Measurements from ENCODE around the gene GAREM1.
"Not testable (repeated sequence)": the region's sequence is repeated elsewhere in the genome, so short reads cannot be mapped to it uniquely, and the experiment has no call there.

Gene GAREM1

DNA sequence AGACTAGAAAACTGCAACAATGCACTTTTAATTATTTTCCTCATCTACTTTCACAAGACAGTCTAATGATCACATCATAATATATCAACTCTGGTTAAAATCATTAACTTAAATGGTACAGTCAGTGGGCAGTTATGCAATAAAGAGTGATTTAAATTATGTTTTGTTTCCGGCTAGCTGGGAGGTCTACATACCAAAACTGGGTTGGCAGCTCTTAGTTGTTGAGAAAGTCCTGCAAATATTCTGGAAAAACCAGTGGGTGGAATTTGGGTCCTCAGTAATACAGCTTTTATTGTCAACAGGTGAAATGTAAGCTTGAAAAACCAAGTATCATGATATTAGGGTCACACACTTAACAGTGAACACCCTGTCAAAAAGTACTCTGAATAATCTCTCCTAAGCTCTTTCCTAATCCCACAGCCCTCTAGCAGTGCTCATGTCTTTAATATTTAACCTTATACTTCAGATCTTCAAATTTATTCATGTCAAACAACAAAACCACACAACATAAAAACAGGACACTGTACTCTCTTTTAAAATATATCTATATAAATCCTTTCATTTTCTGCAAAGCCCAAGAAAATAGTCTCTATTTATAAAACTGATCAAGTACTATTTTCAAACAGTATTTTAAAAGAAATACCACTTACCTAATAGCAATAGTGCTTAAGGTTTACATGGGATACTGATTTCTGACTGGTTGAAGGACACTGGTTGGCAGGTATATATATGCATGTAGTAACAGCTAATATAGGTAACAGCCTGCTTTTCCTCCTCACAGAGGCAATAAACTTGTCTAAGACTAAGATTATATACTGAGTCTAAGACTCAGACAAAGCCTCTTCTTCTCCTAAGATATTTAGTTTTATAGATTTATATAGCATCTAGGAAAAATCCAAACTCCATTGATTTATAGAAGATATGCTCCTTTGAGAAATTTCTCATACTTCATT, 103.8 kb downstream of the GAREM1 start:
- DNase-seq = no peak

DNA sequence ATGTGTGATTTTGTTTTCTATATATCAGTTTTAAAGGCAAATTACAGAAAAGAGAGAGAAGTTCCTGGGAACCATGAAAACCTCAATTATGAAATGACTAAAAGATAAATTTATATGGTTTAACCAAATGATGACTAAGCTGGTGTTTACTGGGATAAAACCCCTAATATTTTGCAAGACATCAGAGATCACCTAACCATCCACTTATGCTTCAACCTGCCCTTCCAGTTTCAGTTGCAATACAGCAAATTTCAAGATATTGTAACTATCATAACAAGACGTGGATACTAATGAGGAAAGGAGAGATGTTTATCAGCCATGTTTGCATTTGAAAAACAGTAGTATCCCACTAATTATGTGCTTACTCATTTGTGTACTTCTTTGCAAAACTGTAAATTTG, 108.2 kb downstream of the GAREM1 start:
- no peak for DNase-seq

DNA sequence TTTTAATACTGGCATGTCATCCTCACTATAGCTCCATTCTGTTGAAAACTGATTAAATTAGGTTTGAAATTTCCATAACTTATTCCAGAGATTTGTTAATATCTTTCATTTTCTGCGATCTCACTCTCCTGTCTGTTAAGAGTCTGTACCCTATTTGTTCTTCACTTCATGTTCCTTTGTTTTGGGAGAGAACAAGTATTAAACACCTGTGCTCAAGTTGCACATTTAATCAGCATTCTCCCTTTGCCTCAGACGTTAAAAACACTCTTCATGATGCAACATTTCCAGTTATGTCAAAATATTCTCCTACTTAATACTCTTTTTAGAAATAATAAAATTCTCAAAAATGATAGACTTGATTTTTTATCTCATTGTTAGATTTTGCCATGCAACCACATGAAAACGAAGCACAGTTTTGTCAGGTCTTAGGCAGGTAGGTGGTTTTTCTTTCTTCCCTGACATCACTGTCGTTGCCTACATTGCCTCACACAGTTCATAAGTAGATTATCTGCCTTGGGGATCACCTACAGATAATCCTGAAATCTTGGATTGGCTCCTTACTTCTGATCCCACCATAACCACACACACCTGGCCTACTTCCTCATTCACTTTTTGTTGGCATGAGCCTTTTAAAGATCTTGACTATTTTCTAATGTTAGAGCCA, 109.9 kb downstream of the GAREM1 start:
- DNase-seq = peak; percentile 7

DNA sequence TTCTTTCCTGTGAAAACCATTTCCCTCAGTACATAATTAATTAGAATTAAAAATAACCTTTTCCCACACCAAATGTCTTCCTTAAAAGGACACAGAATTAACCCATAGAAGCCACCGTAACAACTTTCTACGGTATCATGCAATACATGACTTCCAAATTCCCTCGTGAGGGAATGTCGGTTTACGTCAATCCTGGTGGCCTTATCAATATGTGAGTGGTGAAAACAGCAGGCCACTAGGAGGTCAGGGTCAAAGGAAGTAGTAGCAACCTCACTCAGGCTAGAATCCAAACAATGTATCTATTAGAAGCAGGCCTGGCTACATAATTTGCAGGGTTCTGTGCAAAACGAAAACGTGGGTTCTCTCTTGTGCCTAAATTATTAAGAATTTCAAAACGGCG, 112.2 kb downstream of the GAREM1 start:
- DNase-seq = no peak

DNA sequence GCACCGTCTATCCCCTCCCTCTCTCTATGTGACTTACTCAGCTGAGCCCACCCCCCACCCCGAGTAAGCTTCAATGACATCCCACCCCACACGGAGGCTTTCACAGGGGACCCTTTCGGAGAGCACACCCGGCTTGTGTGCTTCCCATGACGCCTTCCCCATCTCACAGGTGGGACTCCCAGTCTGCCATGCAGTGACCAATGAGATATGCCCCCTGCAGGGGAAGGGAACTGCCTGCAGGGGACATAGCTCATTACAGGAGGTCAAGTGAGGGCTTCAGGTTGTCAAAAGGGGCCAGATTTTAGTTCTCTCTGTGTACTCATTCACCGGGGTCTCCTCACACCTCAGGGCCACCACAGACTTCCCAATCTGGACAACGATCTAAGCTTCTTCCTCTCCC, 112.6 kb downstream of the GAREM1 start:
- peak; percentile 4 for DNase-seq

DNA sequence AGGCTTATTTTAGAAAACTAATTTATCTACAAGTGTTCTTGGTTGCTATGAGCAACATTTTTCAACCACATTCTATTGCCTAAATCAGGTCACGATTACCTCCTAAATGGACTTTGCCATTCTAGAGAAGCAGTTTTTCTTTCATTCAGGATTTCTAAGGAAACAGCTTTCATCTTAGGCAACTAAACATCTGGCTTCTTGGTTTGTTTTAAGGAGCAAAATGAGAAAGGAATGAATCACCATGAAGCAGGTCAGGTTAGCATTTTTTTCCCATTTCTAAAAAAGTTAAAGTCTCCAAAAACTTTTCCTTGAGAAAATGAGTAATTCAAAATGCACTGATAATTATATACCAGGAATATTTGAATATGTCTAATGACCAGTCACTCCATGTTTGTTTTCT, 114.8 kb downstream of the GAREM1 start:
- no peak for DNase-seq

DNA sequence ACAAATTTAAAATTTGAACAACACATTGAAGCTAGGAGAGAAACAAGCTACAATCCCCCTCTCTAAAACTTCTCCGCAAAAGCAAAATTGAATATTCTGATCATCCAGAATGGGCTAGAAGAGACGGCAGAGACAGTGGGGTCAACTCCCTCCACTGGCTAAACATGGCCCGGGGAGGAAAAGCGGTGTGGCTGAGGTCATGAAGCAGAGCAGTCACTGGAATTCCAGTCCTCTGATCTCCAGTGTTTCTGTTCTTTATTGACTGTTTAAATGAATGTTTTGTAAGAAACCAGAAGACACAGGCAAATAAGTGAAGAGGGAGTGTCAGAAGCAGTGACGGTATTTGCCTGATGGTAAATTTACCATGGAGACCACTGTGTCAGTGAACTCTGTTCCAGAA, 116.2 kb downstream of the GAREM1 start:
- DNase-seq = no peak

DNA sequence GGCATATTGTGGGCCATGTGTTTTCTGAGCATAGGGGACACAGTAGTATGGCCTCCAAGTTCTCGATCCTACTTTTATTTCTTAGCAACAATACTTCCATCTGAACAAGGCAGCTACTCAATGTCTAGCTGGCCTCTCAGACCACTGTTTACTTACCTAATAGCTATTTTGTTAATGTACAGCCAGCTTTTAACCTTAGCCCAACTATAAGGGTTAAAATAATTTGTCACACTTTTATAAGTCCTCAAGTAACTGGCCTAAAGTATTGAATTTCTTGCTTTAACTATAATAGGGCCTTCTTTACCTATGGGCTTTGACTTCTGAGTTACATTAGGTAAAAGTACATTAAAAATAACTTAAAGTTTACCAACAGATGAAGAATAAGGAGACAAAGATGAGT, 117.4 kb downstream of the GAREM1 start:
- DNase-seq = no peak

DNA sequence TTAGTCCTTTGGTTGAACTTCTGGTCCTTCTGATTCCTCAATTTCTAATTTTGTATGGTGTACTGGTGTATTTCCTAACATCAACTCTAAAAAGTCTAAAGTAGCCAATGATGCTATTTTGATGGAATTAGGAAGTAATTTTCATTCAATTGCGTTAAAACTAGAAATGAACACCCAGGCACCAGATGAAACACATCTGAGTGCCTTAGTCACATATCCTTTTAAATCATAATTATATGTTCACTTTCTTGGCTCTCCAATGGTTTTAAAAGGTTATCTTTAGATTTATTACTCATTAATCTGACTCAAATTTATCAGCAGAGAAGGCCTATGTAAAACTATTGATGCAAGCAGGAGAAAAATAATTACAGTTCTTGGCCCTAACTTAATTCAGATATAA, 119.7 kb downstream of the GAREM1 start:
- no peak for DNase-seq

DNA sequence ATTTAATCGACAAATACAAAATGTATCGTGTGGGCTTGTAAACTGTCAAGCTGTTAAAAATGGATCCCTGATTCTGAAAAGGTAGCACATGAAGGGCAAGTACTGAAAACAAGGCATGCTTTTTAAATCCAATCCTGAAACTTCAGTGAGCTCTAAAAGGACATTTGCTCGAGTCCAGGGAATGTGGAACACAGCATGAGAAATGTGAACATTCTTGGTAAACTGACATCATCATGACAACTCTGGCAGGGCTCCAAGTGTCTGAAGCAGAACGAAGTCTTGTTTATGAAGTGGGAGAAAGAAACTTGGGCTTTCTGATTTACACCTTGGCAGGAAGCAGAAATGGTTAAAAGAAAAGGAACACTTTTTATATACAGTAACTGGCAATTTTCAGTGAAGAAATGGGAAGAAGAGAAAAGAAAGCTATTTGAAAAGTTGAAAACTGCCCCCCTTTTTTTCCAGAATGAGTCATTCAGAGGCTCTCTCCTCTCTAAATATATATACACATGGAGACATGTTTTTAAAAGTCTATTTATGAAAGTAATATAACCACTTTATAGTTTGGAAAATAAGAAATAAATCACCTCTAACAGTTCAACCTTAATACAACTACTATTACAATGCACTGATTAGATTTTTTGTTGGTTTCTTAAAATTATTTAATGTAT, 120.8 kb downstream of the GAREM1 start:
- no peak for DNase-seq

DNA sequence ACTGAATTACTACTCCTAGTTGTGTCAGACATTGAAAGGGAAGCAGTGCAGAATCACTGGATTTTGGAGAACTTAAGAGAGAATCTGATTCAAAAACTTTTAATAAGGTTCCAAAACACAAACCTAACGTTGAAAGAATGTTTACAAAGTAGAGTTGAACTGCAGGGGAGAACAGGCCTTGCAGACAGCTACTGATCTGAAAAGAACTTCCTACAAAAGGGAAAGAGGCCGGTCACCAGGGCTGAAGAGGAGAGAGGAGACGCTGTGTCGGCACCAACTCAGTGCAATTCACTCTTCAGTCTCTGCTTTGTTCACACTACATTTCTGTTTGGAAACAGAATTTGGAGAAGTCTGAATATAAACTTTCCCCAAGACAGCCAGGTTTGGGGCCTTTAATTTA, 124.0 kb downstream of the GAREM1 start:
- DNase-seq = no peak

DNA sequence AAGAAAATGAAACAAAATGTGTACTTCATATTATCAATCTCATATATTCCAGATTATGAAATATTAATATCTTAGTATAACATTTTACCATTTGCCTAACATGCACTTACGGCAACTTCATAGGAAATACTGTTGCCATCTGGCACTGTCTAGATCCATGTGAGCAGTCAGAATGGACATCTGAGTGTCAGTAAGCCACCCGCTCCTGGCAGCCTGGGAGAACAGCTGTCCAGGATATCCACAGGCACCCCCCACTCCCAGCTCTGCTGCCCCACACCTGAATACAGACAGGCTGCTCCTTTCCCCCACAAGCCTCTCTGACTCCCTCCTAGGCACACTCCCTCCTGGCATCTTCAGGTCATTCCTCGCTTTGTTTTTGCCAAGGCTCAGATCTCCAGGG, 127.0 kb downstream of the GAREM1 start:
- DNase-seq = no peak

DNA sequence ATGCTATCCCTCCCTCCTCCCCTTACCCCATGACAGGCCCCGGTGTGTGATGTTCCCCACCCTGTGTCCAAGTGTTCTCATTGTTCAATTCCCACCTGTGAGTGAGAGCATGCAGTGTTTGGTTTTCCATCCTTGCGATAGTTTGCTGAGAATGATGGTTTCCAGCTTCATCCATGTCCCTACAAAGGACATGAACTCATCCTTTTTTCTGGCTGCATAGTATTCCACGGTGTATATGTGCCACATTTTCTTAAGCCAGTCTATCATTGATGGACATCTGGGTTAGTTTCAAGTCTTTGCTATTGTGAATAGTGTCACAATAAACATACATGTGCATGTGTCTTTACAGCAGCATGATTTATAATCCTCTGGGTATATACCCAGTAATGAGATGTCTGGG, 129.6 kb downstream of the GAREM1 start:
- not testable (repeated sequence) for DNase-seq

DNA sequence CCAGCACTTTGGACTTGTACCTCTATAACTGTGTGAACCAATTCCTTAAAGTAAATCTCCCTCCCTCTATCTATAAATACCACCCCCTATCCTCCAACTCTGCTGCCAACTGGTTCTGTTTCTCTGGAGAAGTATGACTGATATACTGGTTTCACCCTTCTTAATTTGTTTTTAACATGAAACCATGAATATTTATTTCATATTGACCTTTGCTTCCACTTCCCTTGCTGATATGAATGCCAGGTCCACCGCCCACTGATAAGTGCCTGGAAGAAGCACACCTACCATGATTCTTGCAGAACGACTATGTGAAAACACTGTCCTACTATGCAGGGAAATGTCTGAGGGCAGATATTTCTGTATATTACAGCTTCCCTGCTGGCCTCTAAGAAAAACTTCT, 131.6 kb downstream of the GAREM1 start:
- DNase-seq = no peak

DNA sequence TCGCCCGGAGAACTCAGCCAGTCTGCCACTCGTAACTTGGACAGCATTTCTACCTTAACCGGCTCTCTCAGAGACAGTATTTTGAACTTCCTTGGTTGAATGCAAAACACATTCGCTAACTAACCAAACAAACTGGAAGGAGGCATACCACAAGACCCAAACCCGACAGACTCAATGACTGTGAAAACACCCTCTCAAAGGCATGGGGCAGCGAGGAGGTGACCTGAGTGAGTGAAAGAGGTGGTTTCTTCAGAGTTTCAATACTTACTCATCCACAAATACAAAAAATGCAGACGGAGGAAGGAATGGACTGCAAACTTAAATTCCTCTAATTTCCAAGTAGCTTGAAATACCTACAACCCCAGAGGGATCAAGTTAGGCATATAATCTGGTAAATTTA, 132.9 kb downstream of the GAREM1 start:
- no peak for DNase-seq

DNA sequence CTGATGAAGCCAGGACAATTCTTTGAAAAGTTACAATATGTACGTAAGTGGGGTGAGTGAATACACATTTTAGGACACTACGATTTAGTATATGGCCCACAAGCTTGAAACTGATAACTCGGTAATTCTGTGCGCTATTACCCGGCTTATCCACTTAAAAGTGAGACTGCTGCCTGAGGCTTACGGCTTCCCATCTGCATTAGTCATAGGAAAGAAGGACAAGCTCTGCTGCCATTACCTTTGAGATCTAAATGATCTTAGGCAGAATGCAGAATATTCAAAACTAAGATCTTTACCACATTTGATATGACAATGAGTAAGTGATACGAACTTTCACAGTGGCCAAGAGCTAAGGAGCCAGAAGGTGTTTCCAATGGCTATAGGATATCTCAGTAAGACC, 133.3 kb downstream of the GAREM1 start:
- no peak for DNase-seq

DNA sequence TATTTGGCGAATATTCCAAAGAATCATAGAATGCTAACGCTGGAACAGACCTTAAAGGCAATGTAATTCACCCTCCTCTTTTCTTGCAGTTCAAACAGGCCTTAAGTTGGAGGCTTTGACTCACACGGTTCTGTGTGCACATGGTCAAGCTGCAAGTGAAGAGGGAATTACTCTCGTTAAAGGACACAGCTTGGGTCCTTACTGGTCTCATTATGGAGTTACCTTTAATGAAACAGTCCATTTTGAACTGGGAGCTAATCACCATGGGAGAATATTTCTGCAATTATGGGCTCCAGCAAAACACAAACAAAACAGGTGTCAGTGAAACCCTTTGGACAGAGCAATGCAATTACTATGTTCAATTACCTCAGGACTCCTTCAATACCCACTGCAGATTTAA, 135.5 kb downstream of the GAREM1 start:
- no peak for DNase-seq

DNA sequence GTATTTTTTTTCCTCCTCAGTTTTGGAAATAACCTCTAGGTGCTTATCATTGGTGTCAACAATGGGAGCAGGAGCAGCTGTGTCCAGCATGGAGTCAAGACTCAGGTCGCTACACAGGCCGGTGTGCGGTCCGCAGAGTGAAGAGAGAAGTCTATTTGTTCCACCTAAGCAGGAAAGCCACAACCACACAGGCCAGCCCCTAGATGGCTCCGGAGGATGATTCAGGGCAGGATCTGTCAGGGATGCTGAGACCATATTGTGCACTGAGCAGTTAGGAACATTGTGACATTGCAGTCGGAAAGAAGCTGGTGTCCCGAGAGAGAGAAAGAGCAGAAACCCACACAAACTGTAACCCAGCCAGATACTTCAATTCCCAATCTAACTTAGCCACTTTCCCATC, 136.9 kb downstream of the GAREM1 start:
- DNase-seq = no peak

DNA sequence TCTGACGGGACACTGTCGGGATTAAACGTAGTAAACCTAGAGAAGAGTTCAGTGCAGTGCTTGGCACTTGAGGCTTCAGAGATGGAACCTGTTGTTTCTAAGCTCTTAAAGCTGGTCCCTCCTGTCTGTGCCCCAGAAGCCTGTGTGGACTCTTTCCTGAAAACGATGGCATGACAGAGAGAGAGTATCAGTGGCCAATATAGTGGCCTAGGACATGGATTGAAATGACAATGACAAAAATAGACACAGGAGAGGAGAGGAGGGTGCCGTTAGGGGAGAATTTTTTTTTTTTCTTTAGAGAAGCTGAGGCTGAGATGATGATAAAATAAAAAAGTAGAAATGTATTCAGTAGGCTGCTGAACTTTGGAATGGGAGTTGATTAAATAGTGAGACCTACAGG, 138.0 kb downstream of the GAREM1 start:
- DNase-seq = no peak

DNA sequence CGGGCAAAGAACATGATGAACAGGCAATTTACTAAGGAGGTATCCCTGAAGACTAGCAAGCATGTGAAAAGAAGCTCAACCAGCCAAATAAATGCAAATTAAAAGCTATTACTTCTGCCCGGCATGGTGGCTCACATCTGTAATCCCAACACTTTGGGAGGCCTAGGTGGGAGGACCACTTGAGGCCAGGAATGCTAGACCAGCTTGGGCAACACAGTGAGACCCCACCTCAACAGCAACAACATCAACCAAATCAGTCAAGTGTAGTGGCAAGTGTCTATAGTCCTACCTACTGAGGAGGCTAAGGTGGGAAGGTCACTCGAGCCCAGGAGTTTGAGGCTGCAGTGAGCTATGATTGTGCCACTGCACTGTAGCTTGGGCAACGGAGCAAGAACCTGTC, 141.7 kb downstream of the GAREM1 start:
- DNase-seq = no peak

DNA sequence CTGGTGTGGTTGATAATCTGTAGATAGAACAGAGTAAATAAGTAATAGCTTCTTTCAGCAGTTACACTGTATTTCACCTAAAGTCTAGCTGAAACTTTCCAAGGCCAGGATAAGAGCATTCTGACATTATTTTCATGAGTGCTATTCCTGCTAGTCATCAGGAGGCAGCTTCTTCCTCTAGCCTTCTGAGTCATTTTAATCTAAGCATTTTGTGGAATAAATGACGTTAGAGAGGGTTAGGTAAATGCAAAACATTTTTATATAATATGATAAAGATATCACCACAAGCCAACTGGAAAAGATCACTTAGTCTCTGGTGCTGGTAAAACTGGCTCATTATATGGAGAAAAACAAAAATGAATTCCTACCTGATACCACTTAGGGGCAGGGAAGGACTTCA, 142.3 kb downstream of the GAREM1 start:
- DNase-seq = no peak

DNA sequence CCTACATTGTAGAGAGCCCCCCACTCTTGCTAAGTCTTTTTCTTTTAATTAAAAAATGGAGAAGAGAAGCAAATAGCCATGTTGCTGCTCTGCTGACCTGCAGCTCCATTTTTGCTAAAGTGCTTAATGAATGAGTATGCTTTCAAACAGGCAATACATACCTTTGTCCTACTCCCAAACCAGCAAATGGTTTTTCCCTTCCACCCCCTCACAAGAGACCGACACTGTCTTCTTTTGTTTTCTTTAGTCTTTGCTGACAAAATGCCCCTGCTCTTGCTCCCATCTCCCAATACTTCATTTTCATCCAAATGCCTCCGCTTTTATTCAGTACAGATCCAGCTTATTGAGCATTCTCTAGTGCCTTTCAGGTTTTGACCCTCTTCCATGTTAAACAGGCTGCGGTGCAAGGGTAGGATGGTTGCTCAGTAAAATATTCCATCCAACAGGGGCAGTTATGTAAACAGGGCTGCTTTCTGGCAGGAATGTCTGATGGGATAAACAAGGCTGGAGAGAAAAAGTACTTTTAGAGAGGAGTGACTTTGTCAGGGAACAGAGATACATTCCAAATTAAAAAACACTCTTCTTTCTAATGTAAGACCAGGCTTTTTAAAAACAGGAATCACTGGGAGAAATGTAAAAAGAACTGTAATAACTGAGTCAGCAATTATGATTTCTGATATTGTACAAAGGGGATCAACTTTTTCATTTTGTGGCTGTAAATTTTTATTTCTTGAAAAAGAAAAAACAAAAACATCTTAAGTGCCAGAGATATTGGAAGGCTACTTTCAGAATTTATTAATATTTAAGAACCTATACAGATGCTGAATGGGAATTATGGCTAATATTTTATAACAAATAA, 144.0 kb downstream of the GAREM1 start:
- DNase-seq = no peak

DNA sequence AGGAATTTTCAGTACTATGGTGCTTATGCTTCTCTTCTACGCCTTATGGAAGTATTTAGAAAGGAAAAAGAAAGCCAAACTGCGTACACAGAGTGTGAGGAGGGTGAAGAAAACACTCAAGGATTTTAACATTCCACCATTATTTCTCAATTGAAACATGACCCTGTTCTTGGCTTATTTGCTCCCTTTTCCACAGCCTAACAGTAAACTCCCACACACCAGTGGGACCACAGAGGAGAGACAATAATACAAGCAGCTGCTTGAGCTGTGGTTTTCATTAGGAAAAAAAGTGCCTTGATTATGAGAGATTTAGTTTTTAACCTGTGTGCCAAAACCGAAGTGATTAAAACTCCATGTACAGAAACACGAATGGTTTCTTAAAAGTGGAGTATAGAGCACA, 146.5 kb downstream of the GAREM1 start:
- no peak for DNase-seq
